Subcutaneous adipose tissue (tissue), 4 donors: ENCODE measurements around the gene CNKSR3. TPM values are rescaled to one million over a fixed set of nuclear protein-coding genes. Genes with fewer than 3 reads are reported as not detected.

Experiments
- total RNA-seq, 4 donors: library from RNA; depleted of rRNA; stranded (reverse); fragments of >200 nt; gene quantifications; one replicate each; pipeline ENCODE4 v1.1.0, GENCODE V29; 2016
- TF ChIP-seq, protein P1 (sequence below): fragments of 450-650 bp; IDR thresholded peaks from one replicate; pipeline ENCODE4 v1.5.1; 2016; ENCODE audit warnings: low read depth, mild to moderate bottlenecking, control low read depth, antibody characterized with exemption, moderate library complexity

The CNKSR3 gene
- total RNA-seq, 4 donors from 2014 or later = 2.4 to 5.5 (median 3.3) TPM

- TF ChIP-seq, protein P1, sequence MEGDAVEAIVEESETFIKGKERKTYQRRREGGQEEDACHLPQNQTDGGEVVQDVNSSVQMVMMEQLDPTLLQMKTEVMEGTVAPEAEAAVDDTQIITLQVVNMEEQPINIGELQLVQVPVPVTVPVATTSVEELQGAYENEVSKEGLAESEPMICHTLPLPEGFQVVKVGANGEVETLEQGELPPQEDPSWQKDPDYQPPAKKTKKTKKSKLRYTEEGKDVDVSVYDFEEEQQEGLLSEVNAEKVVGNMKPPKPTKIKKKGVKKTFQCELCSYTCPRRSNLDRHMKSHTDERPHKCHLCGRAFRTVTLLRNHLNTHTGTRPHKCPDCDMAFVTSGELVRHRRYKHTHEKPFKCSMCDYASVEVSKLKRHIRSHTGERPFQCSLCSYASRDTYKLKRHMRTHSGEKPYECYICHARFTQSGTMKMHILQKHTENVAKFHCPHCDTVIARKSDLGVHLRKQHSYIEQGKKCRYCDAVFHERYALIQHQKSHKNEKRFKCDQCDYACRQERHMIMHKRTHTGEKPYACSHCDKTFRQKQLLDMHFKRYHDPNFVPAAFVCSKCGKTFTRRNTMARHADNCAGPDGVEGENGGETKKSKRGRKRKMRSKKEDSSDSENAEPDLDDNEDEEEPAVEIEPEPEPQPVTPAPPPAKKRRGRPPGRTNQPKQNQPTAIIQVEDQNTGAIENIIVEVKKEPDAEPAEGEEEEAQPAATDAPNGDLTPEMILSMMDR = no peak
Observed at GRCh38 chr6:154459513-154459912, 51.0 kb downstream of the CNKSR3 start.

DNA sequence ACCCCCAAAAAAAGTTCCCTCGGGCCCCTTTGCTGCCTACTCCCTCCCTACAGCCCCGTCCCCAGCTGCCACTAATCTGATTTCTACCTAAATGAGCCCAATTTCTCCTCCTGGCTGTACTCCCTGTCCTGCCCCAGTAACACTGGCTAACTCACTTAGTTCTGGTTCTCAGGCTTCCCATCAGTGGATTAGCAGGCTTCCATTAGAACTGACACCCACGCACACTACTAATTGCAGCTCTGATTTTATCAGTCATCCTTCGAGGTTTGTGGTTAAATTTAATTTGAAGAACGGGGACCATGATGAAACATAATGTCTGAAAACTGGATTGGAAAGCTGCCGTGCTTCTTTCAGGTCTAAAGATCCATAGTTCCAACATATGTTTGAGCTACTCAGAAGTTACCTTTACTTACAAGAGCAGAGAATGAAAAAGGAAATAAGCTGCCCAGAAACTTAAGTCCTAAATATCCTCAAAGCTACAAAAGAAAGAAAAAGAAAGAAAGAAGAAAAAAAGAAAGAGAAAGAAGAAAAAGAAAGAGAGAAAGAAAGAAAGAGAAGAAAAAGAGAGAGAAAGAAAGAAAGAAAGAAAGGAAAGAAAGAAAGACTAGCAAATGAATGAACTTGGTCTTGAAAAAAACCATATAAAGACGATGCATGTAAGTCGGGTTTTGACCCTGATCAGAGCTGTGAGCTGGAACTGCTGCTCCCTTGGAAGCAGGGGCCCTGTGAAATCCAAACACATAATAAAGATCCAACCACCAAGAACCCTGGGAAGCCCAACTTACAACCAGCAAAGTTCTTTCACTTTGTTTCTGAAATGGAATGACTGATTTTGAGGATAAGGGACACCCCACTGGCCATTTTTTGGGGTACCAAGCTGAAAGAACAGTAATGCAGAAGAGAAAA is 51.7 kb downstream of the CNKSR3 start:
- TF ChIP-seq, protein P1 = no peak

GRCh38 chr6:154457881-154458284 is 52.6 kb downstream of the CNKSR3 start:
- TF ChIP-seq, protein P1 = no peak

- TF ChIP-seq, protein P1 = no peak
Observed at GRCh38 chr6:154457046-154457713, 53.3 kb downstream of the CNKSR3 start.

DNA sequence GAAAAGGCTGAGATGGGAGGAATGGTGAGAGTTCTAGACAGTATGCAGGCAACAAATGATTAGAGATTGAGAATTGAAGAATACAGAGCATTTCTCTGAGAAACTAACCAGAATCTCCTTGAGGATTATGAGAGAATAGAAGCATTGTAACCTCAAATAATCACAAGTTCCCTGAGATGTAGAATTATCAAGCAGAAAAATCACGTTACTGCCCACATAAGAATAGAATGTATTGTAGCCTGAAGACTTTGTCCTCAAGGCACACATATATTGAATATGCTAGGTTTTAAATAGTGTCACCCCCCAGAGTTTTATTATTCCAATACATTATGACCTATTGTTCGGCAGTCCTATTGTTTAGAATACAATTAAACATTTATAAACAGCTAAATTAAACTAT is 57.2 kb downstream of the CNKSR3 start:
- TF ChIP-seq, protein P1 = no peak

DNA sequence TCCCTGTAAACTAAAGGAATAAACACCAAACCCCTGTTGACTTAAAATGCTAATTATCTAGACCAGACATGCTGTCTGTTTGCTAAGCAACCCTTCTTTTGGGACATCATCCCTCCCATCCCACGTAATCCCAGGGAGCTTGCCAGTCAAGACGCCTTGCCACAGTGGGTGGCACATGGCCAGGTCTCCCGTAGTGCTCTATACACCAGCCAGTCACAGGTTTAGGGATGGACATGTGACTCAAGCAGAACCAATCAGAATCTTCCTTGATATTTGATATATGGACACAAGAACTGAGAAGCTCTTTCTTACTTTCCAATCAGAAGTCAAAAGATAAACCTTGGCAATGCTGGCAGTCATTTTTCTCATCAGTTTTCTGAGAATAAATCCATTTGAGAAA is 60.0 kb downstream of the CNKSR3 start:
- TF ChIP-seq, protein P1 = no peak

- TF ChIP-seq, protein P1 = no peak
Observed at GRCh38 chr6:154448448-154449096, 61.9 kb downstream of the CNKSR3 start.
